ENCODE results near the gene MALRD1.

The MALRD1 gene

GRCh38 chr10:19048489-19048888, at the start of gene MALRD1:
MALRD1 (plus strand) TSS chr10:19048801; CDS start chr10:19048939, 138 bp downstream.
- DNase-seq: no peak

- no peak for DNase-seq
These were observed 45.3 kb upstream of the MALRD1 start for GRCh38 chr10:19003341-19003740.

GRCh38 chr10:19012111-19012510, 36.5 kb upstream of the MALRD1 start:
- no peak for DNase-seq

GRCh38 chr10:19014034-19014433, 34.6 kb upstream of the MALRD1 start:
- DNase-seq: no peak

- no peak for DNase-seq
These were observed 34.1 kb upstream of the MALRD1 start for GRCh38 chr10:19014498-19014897.

- no peak for DNase-seq
These were observed 31.3 kb upstream of the MALRD1 start for GRCh38 chr10:19017116-19017890.

- no peak for DNase-seq
These were observed 27.4 kb upstream of the MALRD1 start for GRCh38 chr10:19021162-19021561.

GRCh38 chr10:19024611-19025010, 24.0 kb upstream of the MALRD1 start:
- DNase-seq: no peak

GRCh38 chr10:19031763-19032162, 16.8 kb upstream of the MALRD1 start:
- DNase-seq: no peak

- DNase-seq: no peak
These were observed 14.9 kb upstream of the MALRD1 start for GRCh38 chr10:19033741-19034140.

GRCh38 chr10:19041171-19041570, 7.4 kb upstream of the MALRD1 start:
- DNase-seq: no peak

GRCh38 chr10:19043431-19043830, 5.2 kb upstream of the MALRD1 start:
- DNase-seq: no peak

- DNase-seq: no peak
These were observed 1.9 kb upstream of the MALRD1 start for GRCh38 chr10:19046679-19047078.

GRCh38 chr10:19048891-19049290, 290 bp downstream of the MALRD1 start:
- DNase-seq: no peak

GRCh38 chr10:19049567-19049966, 966 bp downstream of the MALRD1 start:
- DNase-seq: no peak

- DNase-seq: no peak
These were observed 5.8 kb downstream of the MALRD1 start for GRCh38 chr10:19054289-19054835.

- no peak for DNase-seq
These were observed 9.4 kb downstream of the MALRD1 start for GRCh38 chr10:19058046-19058445.

- DNase-seq: no peak
These were observed 15.4 kb downstream of the MALRD1 start for GRCh38 chr10:19063986-19064385.

- DNase-seq: no peak
These were observed 23.3 kb downstream of the MALRD1 start for GRCh38 chr10:19071946-19072345.

- DNase-seq: no peak
These were observed 28.7 kb downstream of the MALRD1 start for GRCh38 chr10:19077276-19077675.

- no peak for DNase-seq
These were observed 48.0 kb downstream of the MALRD1 start for GRCh38 chr10:19096501-19097073.

- no peak for DNase-seq
These were observed 48.5 kb downstream of the MALRD1 start for GRCh38 chr10:19097151-19097550.

- no peak for DNase-seq
These were observed 50.2 kb downstream of the MALRD1 start for GRCh38 chr10:19098803-19099202.

Measured in nucleus accumbens (tissue), 56 donors.